GM12801 (cell line): Measurements from ENCODE around the gene OGFRL1.

Source experiments
- CTCF ChIP-seq: IDR thresholded peaks from one replicate; pipeline ENCODE4 v1.5.1; 2011; ENCODE audit warnings: control low read depth; ENCODE audit not compliant: insufficient read length; ENCODE audit errors: extremely low read depth

The OGFRL1 gene

GRCh38 chr6:71324194-71324785, 35.7 kb downstream of the OGFRL1 start:
- TF ChIP-seq CTCF: no peak

- no peak for TF ChIP-seq CTCF
These were observed 38.0 kb downstream of the OGFRL1 start for GRCh38 chr6:71326611-71327010.

GRCh38 chr6:71330501-71330900, 41.9 kb downstream of the OGFRL1 start:
- TF ChIP-seq CTCF: no peak

GRCh38 chr6:71332012-71332411, 43.4 kb downstream of the OGFRL1 start:
- no peak for TF ChIP-seq CTCF

GRCh38 chr6:71333050-71333449, 44.4 kb downstream of the OGFRL1 start:
- TF ChIP-seq CTCF: no peak

- TF ChIP-seq CTCF: no peak
These were observed 45.1 kb downstream of the OGFRL1 start for GRCh38 chr6:71333697-71334096.

- no peak for TF ChIP-seq CTCF
These were observed 46.2 kb downstream of the OGFRL1 start for GRCh38 chr6:71334768-71335167.
